Ishikawa (cell line): Measurements from ENCODE around the gene TMEM141.

Source experiments
- CEBPB ChIP-seq: IDR thresholded peaks from 2 replicates; pipeline ENCODE4 v1.6.1; 2012
- CREB1 ChIP-seq: IDR thresholded peaks from 2 replicates; pipeline ENCODE4 v1.6.1; 2012; ENCODE audit warnings: low read depth
- EGR1 ChIP-seq: IDR thresholded peaks from 2 replicates; pipeline ENCODE4 v1.6.1; 2012
- EP300 ChIP-seq: IDR thresholded peaks from 2 replicates; pipeline ENCODE4 v1.6.1; 2012; ENCODE audit warnings: borderline replicate concordance
- FOXM1 ChIP-seq: IDR thresholded peaks from 2 replicates; pipeline ENCODE4 v1.6.1; 2012; ENCODE audit warnings: low read depth, borderline replicate concordance
- NFIC ChIP-seq: IDR thresholded peaks from 2 replicates; pipeline ENCODE4 v1.6.1; 2012
- RAD21 ChIP-seq: IDR thresholded peaks from 2 replicates; pipeline ENCODE4 v1.6.1; 2012; ENCODE audit warnings: low read depth
- TAF1 ChIP-seq: IDR thresholded peaks from 2 replicates; pipeline ENCODE4 v1.6.1; 2012; ENCODE audit warnings: low read depth, mild to moderate bottlenecking
- TCF12 ChIP-seq: IDR thresholded peaks from 2 replicates; pipeline ENCODE4 v1.6.1; 2012; ENCODE audit warnings: low read depth
- TEAD4 ChIP-seq: IDR thresholded peaks from 2 replicates; pipeline ENCODE4 v1.6.1; 2012
- YY1 ChIP-seq: IDR thresholded peaks from 2 replicates; pipeline ENCODE4 v1.6.1; 2012; ENCODE audit warnings: low read depth
- ZBTB7A ChIP-seq: IDR thresholded peaks from 2 replicates; pipeline ENCODE4 v1.6.1; 2012; ENCODE audit warnings: low read depth
- TF ChIP-seq, protein P1 (sequence below): IDR thresholded peaks from 2 replicates; pipeline ENCODE4 v1.6.1; 2012; ENCODE audit warnings: low read depth, mild to moderate bottlenecking
- TF ChIP-seq, protein P2 (sequence below): IDR thresholded peaks from 2 replicates; pipeline ENCODE4 v1.6.1; 2012
- TF ChIP-seq, protein P3 (sequence below): IDR thresholded peaks from 2 replicates; pipeline ENCODE4 v1.6.1; 2012

Gene TMEM141

DNA sequence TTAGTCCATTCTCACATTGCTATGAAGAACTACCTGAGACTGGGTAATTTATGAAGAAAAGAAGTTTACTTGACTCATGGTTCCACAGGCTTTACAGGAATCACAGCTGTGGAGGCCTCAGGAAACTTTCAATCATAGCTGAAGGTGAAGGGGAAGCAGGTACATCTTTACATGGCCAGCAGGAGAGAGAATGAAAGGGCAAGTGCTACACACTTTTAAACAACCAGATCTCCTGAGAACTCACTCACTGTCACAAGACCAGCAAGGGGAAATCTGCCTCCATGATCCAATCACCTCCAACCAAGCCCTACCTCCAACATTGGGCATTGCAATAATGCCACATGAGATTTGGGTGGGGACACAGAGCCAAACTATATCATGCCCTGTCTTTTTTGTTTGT is 39.3 kb upstream of the TMEM141 start:
- no peak for TF ChIP-seq ZBTB7A
- no peak for TF ChIP-seq EGR1
- TF ChIP-seq CREB1, result no peak
- TF ChIP-seq, protein P1, sequence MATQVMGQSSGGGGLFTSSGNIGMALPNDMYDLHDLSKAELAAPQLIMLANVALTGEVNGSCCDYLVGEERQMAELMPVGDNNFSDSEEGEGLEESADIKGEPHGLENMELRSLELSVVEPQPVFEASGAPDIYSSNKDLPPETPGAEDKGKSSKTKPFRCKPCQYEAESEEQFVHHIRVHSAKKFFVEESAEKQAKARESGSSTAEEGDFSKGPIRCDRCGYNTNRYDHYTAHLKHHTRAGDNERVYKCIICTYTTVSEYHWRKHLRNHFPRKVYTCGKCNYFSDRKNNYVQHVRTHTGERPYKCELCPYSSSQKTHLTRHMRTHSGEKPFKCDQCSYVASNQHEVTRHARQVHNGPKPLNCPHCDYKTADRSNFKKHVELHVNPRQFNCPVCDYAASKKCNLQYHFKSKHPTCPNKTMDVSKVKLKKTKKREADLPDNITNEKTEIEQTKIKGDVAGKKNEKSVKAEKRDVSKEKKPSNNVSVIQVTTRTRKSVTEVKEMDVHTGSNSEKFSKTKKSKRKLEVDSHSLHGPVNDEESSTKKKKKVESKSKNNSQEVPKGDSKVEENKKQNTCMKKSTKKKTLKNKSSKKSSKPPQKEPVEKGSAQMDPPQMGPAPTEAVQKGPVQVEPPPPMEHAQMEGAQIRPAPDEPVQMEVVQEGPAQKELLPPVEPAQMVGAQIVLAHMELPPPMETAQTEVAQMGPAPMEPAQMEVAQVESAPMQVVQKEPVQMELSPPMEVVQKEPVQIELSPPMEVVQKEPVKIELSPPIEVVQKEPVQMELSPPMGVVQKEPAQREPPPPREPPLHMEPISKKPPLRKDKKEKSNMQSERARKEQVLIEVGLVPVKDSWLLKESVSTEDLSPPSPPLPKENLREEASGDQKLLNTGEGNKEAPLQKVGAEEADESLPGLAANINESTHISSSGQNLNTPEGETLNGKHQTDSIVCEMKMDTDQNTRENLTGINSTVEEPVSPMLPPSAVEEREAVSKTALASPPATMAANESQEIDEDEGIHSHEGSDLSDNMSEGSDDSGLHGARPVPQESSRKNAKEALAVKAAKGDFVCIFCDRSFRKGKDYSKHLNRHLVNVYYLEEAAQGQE, result no peak

DNA sequence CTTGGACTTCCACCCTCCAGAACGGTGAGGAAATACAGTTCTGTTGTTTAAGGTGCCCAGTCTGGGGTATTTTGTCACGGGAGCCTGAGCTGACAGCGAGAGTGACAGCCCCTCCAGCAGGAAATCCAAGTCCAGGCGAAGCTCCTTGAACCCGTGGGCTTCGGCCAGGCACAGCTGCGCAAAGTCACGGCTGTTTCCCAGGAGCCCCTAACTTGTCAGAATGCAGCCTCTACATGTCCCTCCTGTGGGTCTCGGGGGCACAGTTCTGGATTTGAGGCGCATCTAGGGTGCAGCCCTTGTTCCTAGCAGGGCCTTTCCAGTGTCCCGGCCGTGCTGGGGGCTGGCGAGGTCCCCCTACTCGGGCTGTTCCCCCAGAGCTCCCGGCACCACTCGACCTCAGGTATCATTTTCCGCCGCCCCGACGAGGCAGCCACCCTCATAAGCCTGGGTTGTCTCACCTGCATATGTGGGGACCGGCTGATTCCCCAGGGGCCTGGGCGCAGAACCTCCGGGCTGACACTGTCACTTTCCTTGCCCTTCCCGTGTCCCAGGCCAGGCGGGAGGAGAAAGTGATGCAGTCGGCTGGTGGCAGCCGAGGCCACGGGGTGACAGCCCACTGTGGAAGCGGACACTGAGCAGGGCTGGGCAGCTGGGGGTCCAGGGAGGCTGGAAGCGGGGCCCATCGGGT is 37.6 kb upstream of the TMEM141 start:
- TF ChIP-seq CREB1 (no peak), FOXM1 (no peak), NFIC (no peak)
- TF ChIP-seq, protein P1, result no peak
- TF ChIP-seq, protein P2, sequence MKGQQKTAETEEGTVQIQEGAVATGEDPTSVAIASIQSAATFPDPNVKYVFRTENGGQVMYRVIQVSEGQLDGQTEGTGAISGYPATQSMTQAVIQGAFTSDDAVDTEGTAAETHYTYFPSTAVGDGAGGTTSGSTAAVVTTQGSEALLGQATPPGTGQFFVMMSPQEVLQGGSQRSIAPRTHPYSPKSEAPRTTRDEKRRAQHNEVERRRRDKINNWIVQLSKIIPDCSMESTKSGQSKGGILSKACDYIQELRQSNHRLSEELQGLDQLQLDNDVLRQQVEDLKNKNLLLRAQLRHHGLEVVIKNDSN, result no peak

DNA sequence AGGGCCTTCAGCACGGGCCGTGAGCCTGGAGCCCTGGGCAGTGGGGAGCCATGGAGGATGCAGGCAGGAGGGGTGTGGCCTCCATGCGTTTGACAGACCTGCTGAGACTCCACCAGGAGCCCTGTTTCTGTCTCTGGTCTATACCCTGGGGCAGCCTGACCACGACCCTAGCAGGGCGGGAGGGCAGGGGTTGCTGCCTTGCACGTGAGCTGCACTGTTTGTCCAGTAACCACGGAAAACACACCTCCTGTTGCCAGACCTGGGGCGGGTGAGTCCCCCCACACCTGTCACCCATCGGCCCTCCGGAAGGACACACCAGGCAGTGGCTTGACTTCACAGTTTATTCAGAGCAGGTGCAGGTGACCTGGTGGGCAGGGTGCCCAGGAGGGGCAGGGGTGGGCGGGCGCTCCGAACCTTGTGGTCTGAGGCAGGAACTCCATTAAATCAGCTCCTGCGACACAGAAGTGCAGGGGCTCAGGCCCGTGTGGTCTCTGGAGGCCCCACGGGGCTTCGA is 37.0 kb upstream of the TMEM141 start:
- TF ChIP-seq, protein P2, result no peak
- no peak for TF ChIP-seq RAD21

DNA sequence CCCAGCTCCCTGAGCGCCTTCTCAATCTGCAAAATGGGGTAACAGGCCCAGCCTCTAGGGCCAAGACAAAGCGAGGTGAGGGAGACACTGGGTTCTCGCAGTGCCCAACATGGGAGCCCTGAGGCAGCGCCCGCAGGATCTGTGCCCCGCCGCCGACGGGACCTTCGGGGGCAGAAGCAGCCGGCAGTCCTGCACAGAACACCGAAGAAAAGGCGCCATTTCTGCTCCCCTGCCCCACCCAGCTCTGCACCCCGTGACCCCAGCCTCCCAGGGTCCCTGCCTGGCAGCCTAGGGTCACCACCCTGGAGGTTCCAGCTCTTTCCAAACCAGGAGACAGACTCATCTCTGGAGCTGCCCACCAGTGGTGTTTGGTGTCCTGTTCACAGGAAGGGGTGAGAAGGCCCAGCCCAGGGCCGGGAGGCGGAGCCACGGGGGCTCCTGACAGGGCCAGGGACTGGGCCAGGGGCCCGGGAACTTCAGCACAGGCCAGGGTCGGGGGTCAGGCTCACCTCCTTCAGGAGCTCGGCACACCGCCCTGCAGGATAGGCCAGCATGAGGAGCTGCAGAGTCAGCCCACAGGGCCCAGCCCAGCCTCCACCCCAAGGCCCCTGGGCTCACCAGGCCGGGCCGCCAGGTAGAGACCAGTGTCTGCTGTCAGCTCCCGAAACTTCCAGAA is 36.4 kb upstream of the TMEM141 start:
- no peak for TF ChIP-seq CREB1
- no peak for TF ChIP-seq FOXM1
- TF ChIP-seq TEAD4, result no peak
- TF ChIP-seq EGR1, result no peak
- TF ChIP-seq, protein P3, sequence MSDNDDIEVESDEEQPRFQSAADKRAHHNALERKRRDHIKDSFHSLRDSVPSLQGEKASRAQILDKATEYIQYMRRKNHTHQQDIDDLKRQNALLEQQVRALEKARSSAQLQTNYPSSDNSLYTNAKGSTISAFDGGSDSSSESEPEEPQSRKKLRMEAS, result no peak
- TF ChIP-seq TAF1, result no peak
- no peak for TF ChIP-seq CEBPB
- no peak for TF ChIP-seq TCF12
- TF ChIP-seq, protein P1, result no peak
- no peak for TF ChIP-seq RAD21
- no peak for TF ChIP-seq YY1
- TF ChIP-seq, protein P2, result no peak
- TF ChIP-seq NFIC, result no peak
- TF ChIP-seq ZBTB7A, result no peak
- no peak for TF ChIP-seq EP300

DNA sequence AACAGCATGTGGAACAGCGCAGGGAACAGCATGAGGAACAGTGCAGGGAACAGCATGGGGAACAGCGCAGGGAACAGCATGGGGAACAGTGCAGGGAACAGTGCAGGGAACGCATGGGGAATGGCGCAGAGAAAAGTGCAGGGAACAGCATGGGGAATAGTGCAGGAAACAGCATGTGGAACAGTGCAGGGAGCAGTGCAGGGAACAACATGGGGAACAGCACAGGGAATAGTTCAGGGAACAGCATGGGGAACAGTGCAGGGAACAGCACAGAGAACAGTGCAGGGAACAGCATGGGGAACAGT is 35.1 kb upstream of the TMEM141 start:
- TF ChIP-seq EGR1 (no peak), NFIC (no peak), TAF1 (no peak), TEAD4 (no peak)
